ENCODE measurements around the gene MKI67.
"Not testable (repeated sequence)": the region's sequence is repeated elsewhere in the genome, so short reads cannot be mapped to it uniquely, and the experiment has no call there.

Gene MKI67

DNA sequence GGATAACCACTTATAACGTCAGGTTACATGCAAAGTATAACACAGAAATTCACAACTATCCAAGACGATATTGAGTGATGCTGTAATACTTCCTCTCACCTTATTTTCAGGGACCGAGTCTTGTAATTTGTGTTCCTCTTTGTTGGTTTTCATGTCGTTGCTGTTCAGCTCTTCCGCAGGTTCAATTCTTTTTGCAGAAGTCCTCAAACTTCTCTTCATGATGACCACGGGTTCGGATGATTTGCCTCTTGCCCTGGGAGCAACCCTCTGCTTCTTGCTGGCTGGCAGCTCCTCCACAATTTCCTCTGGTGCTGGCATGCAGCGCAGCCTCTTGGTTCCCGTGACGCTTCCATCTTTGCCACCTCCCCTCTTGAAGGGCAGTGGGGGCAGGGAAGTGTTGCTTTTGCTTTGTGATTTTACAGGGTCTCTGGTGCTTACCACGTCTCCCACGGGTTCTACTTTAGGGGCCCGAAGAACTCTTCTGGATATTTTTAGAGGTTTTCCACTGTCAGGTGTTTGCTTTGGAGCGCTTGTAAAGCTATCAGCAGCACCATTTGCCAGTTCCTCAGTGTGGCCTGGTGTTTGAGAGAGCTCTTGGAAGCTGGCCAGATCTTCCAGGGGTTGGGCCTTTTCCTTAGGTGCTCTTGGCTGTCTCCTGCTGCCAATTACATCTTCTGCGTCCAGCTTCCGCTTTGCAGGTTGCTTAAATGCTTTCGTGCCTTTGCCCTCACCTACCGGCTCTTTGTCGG lies 23.6 kb downstream of the MKI67 start:
- DNase-seq, result peak; percentile 33

DNA sequence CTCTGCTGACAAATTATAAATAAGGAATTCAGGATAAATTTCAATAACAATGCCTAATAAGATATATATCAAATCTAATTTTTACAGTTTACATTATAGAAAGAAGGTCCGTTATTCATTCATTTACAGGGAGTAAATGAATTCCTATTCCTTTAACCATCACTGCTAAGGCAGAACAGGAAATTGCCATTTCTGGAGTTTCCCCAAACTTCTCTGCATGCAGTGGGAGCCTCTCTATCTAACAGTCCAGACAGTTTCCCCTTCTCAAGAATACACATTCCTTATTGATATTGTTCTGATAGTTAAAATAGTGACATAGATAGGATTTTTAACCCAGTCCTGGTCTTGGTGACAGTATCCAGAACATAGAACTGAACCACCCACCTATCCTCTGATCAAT lies 24.3 kb downstream of the MKI67 start:
- DNase-seq, result no peak

DNA sequence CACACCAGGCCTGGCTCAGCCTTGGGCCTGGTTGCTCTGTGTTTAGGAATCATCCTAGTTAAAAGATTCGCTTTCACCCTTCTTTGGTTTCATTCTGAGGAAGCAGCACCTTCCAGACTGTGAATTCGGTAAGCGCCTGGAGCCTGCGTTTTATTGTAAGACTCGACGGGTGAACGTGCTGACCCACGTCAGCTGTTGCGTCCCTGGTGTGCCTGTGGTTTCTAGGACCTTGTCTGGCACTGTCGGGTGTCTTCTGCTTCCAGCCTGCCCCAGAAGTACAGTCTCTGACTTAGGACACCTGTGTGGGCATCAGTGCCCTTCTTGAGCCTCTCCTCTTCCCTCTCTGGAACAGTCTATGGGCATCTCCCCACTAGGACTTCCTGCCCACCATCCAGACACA lies 26.3 kb downstream of the MKI67 start:
- DNase-seq, result no peak

DNA sequence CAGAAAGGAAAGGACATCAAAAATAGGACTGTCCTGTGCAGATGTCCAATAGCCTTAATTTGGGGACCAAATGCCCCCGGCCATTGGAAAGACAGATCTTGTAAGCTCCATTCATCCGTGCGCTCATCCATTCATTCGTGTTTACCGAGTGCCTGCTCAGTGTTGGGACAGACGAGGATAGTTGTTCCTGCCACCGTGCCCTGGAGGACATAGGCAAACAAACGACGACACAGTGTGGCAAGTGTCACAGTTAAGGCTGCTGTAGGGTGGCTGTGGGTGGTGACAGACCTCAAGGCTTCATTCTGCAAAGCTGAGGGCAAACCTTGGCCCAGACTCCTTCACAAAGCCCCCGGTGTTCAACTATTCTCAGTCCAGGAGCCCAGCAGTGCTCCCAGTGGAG lies 27.6 kb downstream of the MKI67 start:
- DNase-seq, result no peak

DNA sequence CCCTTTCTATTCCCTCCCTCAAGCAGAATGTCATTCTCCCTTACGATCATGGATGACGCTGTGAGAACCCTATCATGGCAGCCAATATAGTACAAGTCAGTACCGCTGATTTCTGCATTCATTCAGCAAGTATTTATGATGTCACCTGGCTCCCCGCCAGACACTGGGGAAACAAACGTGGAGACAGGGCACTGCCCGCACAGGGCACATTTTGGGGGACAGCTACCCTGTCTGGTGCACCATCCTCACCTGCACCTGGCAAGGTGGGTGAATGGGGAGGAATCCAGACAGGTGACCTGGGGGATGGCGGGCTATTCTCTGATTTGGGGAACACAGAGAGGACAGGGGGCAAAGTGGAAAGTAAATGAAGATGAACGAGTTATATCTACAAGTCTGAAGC lies 28.4 kb downstream of the MKI67 start:
- no peak for DNase-seq

DNA sequence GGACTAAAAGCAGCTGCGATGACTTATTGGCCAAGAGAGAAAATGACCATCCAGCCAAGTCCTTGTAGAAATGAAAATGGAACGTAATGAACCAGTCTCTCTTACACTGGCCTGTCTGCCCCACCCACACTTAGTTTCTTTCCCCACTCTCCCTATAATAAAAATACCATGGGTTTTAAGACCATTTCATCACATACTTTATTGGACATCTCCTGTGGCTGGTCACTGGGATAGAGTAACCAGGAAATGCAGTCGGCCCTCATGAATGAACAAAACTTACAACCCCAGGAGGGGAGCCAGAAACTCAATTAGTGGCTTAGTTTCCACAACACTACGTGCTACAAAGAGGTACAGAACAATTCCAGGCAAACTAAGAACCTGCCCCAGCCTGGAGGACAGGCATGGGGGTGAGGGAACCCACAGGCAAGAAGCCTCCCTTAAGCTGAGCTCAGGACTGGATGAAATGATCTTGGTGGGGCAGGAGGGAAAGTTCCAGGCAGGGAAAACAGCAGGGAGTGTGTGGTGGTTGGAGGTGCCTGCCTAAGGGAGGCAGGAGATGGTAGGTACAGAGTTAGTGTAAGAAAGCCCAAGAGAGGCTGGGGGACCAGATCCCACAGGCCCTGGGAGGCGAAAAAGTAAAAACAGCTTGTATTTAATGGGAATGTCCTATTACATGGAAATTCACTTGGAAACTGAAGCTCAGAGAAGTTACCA lies 29.6 kb downstream of the MKI67 start:
- DNase-seq, result no peak

DNA sequence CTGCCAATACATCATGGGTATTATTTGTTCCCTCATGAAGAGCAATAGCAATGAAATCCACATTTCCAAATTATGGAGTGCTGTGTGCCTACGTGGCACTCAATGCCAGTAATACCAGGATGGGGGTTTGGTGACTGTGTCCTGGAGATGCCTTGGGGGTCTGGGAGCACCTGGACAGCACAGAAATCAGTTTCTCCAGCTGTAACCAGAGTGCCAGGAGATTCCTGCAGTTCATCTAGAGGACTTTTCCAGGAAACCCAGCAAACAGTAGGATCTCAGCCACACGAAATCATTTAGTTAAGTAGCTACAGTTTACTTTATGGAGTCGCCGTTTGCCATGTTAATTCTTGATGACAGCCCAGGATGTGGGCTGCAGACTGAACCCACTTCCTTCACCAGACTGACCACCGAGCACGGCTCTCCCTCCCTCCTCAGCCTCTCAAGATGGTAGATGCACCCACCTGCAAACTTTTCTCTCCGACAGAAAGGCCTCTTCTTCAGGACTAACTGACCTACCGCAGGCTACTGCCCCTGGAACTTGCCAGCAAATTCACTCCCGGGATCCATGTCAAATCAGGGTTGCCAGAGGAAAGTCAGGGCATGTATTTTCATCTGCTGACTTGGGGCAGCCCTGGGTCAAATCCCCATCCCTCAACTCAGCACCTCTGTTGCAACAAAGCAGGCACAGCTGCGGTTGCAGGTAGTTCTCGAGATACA lies 30.3 kb downstream of the MKI67 start:
- DNase-seq, result no peak

DNA sequence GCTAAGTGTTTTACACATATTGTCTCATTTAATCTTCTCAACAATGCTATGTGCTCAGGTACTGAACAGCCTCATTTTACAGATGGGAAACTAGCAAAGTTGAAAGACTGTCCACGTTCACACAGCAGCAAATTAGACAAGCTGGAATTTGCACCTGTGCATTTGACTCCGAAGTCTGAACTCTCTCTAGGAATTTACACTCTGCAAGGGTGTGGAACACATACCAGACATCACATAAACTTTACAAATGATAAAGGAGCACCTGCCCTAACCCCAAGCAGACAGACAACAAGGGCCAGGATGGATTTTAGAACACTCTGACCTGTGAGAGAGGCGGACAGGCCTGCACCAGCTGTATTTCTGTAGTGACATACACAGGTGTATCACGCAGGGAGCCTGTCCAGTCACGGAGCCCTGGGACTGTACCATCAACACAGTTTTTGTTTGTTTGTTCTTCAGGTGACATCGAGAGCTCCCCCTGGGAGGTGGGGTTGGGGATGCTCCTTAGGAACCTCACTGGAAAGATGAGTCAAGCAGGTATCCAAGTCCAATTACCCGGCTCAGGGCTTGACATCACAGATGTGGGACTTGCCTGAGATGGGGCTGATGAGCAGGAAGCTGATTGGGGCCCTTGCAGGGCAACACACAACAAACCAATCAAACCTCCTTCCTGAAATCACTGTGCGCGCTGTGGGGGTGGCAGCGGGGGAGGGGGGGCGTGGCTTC lies 31.0 kb downstream of the MKI67 start:
- no peak for DNase-seq

DNA sequence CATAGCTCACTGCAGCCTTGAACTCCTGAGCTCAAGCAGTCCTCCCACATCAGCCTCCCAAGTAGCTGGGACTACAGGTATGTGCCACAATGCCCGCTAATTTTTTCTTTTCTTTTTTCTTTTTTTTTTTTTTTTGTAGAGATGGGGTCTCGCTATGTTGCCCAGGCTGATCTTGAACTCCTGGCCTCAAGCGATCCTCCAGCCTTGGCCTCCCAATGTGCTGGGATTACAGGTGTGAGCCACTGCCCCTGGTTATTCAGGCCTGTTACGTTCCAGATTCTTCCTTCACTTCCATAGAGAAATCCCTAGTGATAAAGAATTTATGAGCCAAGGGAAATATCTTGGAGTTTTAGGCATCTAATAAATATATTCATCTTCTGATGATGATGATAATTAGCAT lies 31.6 kb downstream of the MKI67 start:
- not testable (repeated sequence) for DNase-seq

DNA sequence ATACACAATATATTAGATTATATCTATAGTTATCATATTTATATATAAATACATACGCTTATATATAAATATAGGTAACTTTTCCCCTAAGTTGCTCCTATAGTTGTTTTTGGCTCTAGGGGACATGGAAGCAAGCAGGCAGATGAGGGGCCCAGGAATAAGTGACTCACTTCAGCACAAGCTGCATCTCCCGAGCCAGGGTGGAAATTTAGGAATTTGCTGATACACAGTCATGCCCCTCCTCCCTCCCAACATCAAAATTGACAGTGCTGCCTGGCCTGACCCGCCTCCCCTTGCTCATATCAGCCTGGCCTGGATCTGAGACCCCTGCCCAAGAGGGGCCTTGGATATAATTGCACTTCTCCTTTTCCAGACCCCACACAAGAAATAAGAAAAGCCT lies 33.8 kb downstream of the MKI67 start:
- DNase-seq, result no peak

DNA sequence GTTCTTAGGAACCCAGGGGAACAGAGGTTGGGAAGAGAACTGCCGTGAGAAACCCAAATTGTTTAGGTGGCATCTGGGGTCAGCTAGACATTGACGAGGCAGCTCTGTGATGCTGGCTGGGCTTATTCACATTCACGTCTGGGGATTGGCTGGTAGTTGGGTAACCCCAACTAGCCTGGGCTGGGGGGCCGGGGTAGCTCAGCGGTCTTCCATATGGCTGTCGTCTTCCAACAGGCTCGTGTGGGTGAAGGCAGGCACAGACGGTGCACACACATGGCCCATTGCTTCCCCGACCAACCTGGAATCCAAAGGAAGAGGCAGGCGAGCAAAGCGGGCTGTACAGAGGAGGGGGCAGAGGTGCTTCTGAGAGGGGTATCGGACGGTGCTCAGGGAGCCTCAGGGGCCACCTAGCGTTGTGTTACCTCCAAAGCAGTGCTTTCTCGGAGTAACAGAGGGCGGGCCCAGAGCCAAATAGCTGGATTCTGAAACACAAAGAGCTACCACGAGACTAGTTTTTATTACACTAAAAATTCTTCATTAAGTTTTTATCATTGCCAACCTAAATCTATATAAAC lies 34.5 kb downstream of the MKI67 start:
- DNase-seq, result no peak

DNA sequence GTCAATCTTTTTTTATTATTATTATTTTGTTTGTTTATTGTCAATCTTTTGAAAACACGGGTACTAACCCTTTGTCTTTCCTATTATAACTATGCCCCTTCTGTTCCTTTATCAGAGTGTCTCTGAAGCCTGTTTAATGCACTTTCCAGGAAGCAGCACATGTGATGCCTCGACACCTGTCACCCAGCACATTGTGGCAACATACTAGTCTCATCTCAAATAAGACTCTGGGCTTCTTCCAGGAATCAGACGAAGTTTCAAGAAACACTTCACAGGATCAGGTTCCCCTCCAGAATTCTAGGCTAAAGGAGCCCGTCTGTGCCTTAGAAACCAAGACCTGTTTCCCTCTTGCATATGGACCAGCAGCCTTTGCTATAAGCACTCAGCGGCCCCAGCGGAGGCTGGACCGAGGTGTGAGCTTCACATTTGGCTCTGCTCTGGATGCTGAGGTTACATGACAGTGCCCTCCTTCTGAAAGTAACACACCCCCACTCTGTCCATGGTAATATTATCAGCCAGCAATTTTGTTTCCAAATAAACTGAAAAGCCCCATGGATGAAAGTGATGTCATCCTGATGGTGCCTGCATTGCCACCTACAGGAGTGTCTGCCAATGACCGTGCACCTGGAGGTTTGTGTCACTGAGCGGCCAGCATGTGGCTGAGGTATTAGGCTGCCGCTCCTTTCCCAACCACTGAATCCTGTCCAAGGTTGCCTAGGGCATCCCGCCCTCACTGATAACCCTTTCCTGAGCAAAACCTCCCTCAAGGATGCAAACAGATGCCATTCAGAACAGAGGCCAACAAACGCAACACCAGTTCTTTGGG lies 38.1 kb downstream of the MKI67 start:
- DNase-seq, result no peak

DNA sequence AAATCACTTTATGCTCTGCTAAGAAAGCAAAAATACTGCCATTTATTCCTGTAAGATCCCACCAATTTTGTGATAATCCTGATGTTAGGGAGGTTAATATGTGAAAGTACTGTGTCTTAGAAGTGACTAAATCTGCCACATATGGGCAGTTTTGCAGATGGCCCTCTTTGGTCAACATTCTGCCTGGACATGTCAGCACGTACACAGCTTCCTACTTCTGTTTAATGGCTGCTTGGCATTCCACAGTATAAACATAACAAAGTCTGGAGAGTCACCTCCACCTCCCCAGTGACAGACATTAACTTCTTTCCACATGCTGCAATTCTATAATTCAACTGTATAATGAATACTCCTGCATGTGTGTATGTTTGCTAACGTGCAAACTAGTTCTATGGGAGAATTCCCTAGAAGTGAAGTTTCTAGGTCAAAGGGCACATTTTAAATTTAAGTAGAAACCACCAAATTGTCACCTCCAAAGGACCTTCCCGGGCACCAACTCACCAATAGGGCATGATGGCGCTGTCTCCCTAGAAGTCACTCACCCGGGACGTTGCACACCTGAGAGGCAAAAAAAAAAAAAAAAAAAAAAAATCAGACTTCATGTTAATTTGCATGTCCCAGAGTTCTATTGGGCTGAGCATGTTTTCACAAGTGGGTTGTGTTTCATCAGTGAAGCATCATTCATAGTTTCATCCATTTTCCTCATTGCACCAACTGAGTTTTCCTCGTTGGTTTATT lies 38.9 kb downstream of the MKI67 start:
- no peak for DNase-seq

DNA sequence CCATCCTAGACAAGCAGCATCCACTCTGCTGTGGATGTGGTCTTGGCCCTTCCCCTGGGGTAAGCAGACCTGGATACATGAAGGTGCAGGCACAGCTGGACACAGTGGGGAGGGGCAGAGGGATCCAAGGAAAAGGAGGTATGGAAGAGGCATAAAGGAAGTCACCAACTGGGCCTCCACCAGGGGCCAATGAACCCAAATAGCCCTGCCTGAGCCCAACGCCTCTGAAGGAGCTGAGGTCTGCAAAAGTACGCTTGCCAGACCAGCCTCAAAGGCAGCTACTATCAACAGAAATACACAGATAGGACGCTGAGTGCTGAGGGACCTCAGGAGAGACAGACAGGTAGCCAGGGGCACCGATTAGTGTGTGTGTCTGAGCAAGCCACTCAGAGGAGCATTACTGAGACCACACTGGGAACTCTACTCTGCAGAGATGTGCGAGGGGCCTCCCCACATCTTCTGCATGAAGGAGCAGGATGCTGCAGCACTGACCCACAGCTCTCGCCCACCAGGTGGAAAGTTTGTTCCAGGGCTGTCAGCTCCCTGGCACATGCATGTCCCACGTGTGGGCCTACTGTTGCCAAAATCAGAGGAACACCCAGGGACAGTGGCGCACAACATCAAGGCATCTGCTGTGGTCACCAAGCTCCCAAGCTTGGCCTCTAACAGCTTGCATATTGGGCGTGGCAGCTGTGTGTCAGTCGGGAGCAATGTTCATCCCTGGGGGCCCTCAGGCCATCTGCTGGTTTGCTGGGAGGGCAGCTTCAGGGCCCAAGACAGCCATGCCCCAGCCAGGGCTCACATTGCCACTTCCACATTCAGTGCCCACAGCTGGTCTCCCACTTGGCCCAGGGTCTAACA lies 40.0 kb downstream of the MKI67 start:
- DNase-seq, result no peak

DNA sequence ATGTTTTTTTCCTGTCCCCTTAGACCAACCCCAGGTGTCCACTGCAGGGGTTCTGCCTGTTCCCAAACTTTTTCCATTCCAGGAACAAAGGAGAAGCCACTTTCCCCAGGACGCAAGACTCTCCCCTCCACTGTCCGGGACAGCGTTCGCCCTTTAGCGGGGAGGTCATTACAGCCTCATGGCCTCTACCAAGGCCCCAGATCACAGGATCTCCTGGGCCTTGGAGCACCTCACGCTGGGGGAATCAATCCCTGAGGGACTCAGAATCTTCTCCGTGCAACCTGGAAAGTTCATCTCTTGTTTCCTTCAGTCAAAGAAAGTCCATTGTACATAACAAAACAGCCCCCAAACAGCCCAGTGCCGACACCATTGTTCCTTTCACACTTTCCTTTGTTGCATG lies 41.2 kb downstream of the MKI67 start:
- DNase-seq, result no peak

DNA sequence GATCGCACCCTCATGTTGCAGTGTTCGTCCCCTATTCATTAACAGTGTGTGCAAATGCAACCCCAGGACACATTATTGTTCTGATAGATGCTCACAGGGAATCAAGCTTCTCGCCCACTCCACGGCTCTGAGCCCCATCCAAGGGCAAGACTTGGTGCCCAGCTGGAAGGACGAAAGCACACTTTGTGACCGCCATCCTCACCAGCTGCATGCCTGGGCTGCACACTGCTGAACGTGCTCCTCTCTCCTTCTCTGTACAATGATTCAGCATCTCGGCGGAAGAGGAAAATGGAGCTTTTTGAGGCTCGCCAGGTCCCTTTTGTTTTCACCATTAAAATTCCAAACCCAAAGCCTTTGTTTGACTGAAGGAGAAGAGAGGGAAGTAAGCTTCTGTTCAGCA lies 41.9 kb downstream of the MKI67 start:
- no peak for DNase-seq

DNA sequence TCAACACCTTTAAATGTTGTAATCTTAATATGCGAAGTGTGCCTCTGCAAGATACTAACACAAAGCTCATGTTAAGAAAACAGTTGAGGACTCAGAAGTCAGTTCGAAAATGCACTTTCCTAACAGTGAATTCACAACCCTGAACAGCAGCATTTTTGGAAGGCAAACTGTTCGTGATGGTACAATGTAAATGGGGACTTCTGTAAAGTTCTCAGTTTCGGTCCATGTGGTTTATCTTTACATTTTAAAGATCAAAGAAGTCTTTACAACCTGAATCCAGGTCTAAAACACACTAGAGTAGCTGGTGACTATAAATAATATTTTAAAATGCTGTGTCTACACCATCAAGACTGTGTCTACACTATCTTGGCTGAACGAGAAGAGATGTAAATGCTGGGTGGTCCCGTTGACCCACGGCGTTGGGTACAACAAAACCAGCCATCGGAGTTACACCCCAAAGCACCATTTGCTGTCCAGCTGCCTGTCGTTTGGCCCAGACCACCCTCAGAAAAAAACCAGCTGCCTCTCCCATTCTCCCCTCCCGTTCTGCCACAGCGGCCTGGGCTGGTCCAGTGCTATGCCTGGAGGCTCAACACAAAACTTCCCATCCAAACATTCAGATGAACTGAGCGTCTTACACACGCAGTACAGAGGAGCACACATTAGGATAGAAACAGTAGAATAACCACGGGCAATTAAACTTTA lies 42.9 kb downstream of the MKI67 start:
- no peak for DNase-seq

DNA sequence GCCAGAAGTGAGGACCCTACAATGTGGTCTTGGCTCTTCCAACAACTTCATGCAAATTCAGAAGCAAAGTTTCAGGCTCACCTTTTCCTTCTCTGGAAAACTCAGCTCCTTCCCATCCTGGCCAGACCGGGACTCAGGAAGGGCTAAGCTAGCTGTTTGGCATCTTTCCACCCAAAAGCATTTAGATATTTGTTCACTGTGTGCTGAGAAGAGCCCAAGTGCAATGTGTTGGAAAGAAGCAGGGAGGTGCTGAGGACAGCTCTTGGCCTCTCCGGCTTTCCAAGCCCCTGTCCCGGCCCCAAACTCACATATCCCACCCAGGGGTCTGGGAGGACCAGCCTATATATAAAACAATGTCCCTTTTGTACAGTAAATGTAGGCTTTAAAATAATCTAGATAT lies 44.5 kb downstream of the MKI67 start:
- DNase-seq, result no peak

DNA sequence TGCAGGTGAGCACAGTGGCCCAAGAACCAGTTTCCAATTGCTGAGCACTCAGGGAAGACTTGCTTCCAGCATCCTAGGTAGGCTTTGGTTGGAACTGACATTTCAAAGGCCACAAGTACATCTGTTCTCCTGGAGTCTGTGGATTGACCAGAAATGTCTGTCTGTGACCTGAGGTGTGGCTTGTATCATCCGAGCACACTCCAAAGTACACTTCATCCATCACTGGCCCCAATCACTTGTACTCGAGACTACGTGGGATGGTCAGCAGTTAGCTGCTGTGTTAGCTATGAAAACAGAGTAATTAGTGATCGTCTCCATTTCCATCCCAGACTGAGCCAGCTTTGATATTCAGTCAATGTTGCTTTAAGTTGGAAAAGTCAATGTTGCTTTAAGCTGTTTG lies 45.0 kb downstream of the MKI67 start:
- DNase-seq, result no peak

DNA sequence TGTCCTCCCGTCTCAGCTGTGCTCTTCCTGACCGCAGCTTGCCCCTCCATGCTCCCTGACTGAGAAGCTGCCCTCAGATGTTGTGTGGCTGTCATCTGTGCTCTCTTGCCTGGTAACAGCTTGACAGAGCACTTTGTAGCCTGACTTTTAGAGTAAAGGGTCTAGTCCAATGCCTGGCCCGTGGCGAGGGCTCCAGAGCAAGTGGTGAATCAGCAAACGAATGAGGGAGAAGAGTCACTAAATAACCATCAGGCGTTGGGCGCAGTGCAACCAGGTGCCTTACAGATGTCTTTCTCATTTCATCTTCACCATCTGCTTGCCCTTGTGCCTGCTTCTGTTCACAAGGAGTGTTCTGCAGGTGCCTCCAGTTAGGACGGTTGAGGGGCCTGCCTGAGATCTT lies 45.6 kb downstream of the MKI67 start:
- no peak for DNase-seq
